ENCODE measurements around the gene UGT3A1. TPM values are rescaled to one million over a fixed set of nuclear protein-coding genes. Genes with fewer than 3 reads are reported as not detected.

UGT3A1 gene
- total RNA-seq, 1 experiment from 2014 or later = not detected

DNA sequence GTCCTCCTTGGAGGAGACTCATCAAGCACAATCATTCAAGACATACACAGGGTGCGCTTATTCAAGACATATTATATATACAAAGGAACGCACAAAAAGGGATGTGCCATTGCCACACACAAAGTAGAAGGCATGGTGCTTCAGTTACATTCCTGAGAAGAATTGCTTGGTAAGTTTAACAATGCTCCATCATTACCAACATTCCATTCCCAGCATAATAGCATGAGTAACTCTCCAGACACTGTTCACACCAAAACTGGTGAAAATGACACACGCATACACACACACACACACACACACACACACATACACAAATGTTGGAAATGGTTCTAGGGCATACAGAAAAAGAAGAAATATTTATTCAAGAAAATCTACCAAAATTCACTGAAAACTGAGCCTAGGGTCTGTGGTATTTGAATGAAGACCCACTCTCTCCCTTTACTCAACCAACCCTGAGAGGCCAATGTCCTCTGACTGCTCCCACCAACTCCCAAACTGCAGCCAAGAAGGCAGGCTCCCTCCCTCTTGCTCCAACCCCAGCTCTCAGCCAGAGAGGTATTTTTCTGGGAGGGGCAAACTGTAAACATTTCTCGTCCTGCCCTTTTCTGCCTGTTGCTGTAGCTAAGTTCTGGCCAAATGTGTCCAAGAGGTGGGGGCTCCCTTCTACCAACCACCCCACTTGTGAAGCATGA lies 19.9 kb downstream of the UGT3A1 start:
- H3K4me2 ChIP-seq (ENCODE audit: low read length) = no peak overlapping the region

More for the DNA sequence above, 19.9 kb downstream of the UGT3A1 start:
- H3K9ac ChIP-seq (ENCODE audit: low read length) = no peak overlapping the region
- BruUV-seq (replicated peaks) = no TSS peak
- H3K4me1 ChIP-seq (ENCODE audit: control insufficient read depth in 1 of 2, insufficient read depth in 2 of 2, low read length in 2 of 2) = no peaks in the 10 kb centered on the region
- intact Hi-C loops (cut with micrococcal nuclease) = no loop called here
- H3K9me3 ChIP-seq (ENCODE audit: control insufficient read depth in 1 of 2, insufficient read depth in 1 of 2, low read depth in 1 of 2, low read length in 2 of 2) = no peaks in the 10 kb centered on the region
- no peak for ATAC-seq
- H2AFZ ChIP-seq (ENCODE audit: low read depth, low read length, poor library complexity, severe bottlenecking) = no peak overlapping the region
- H3K27me3 ChIP-seq (ENCODE audit: insufficient read depth, low read length) = no peaks in the 10 kb centered on the region; the same call in 1 of the 2 replicates
- POLR2A ChIA-PET = no interaction called here
- CTCF ChIA-PET = no interaction called here
- no peaks in the 10 kb centered on the region for H3K79me2 ChIP-seq (ENCODE audit: insufficient read depth, low read length)
- no peak overlapping the region for H3K27ac ChIP-seq (ENCODE audit: low read depth, low read length)
- TF ChIP-seq SIN3A (IDR thresholded peaks at IDR 0.05; ENCODE audit: low read depth) (no peak), EZH2 (IDR thresholded peaks at IDR 0.05) (no peak), ZBTB33 (IDR thresholded peaks at IDR 0.05; ENCODE audit: extremely low read depth, insufficient replicate concordance, low read length) (no peak), ZNF274 (IDR thresholded peaks at IDR 0.05; ENCODE audit: low read depth, low read length) (no peak), POLR2A (IDR thresholded peaks at IDR 0.05; ENCODE audit: borderline replicate concordance, extremely low read depth, insufficient read depth, insufficient read length) (no peak), EZH2phosphoT487 (IDR thresholded peaks at IDR 0.05; ENCODE audit: borderline replicate concordance) (no peak), JUND (IDR thresholded peaks at IDR 0.05) (no peak), RAD21 (IDR thresholded peaks at IDR 0.05; ENCODE audit: low read depth) (no peak), TCF7L2 (IDR thresholded peaks at IDR 0.05; ENCODE audit: borderline replicate concordance, extremely low read depth, insufficient read depth, insufficient read length) (no peak), SRF (IDR thresholded peaks at IDR 0.05; ENCODE audit: low read depth) (no peak), FOSL1 (IDR thresholded peaks at IDR 0.05; ENCODE audit: low read depth) (no peak), ATF3 (IDR thresholded peaks at IDR 0.05) (no peak), ELF1 (IDR thresholded peaks at IDR 0.05; ENCODE audit: borderline replicate concordance, low read depth) (no peak), REST (IDR thresholded peaks at IDR 0.05; ENCODE audit: low read depth) (no peak), ZFX (IDR thresholded peaks at IDR 0.05) (no peak), CBX3 (IDR thresholded peaks at IDR 0.05; ENCODE audit: low read depth) (no peak), SP1 (IDR thresholded peaks at IDR 0.05; ENCODE audit: low read depth) (no peak)
- TF ChIP-seq, protein P1, sequence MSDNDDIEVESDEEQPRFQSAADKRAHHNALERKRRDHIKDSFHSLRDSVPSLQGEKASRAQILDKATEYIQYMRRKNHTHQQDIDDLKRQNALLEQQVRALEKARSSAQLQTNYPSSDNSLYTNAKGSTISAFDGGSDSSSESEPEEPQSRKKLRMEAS (IDR thresholded peaks at IDR 0.05) = no peak
- H3K9me2 ChIP-seq (ENCODE audit: insufficient read depth) = no peaks in the 10 kb centered on the region
- no peaks in the 10 kb centered on the region for H4K20me1 ChIP-seq (ENCODE audit: insufficient read depth)
- RAD21 ChIA-PET (ENCODE audit: low non-redundant PET in 1 of 2, low total read pairs in 2 of 2, uncharacterized antibody in 2 of 2, unreplicated experiment in 2 of 2) = no interaction called here
- no peak overlapping the region for H3K4me3 ChIP-seq (replicated peaks in 1 of 2; ENCODE audit: low read depth in 1 of 2, low read length in 2 of 2)
- H3K36me3 ChIP-seq (ENCODE audit: control insufficient read depth in 1 of 2, insufficient read depth in 2 of 2, low read length in 2 of 2) = no peaks in the 10 kb centered on the region
- no peak for DNase-seq (ENCODE audit: low read depth, low spot score)
